ENCODE measurements around the gene GRK1.

Gene GRK1

GRCh38 chr13:113763254-113763653 lies 96.2 kb downstream of the GRK1 start:
- no peaks in the 10 kb centered on the region for H3K9me3 ChIP-seq (ENCODE audit: insufficient read depth, low read length)
- H3K27me3 ChIP-seq (ENCODE audit: low read length), result no peaks in the 10 kb centered on the region; the same call in 1 of the 2 replicates
- no peaks in the 10 kb centered on the region for H4K20me1 ChIP-seq (ENCODE audit: low read depth, low read length)
- H3K36me3 ChIP-seq (ENCODE audit: low read length), result no peaks in the 10 kb centered on the region
- H3F3A ChIP-seq (ENCODE audit: insufficient read depth), result no peaks in the 10 kb centered on the region
- TF ChIP-seq CTCF (IDR thresholded peaks at IDR 0.05; ENCODE audit: insufficient read depth, low read length, poor library complexity, severe bottlenecking), result no peak
- TF ChIP-seq EZH2phosphoT487 (conservative IDR thresholded peaks at IDR 0.05; ENCODE audit: low read length), result no peak
- no peak overlapping the region for H3K4me2 ChIP-seq (ENCODE audit: low read depth, low read length, poor library complexity, severe bottlenecking)
- H2AFZ ChIP-seq (ENCODE audit: low read depth, low read length, severe bottlenecking), result no peak overlapping the region
- no peak overlapping the region for H3K9ac ChIP-seq (ENCODE audit: low read length)
- H3K79me2 ChIP-seq (ENCODE audit: insufficient read depth, low read length), result no peaks in the 10 kb centered on the region
- no peaks in the 10 kb centered on the region for H3K9me2 ChIP-seq (replicated peaks; ENCODE audit: insufficient read depth, low read length)
- no peak overlapping the region for H3K27ac ChIP-seq (ENCODE audit: low read depth, low read length)
- no peak overlapping the region for H3K4me3 ChIP-seq (ENCODE audit: insufficient read depth, low read length, poor library complexity, severe bottlenecking)

- Histone ChIP-seq H4K20me1 (ENCODE audit: low read depth, low read length) (no peaks in the 10 kb centered on the region), H3K79me2 (ENCODE audit: insufficient read depth, low read length) (no peaks in the 10 kb centered on the region), H3K36me3 (ENCODE audit: low read length) (no peaks in the 10 kb centered on the region), H3K4me3 (ENCODE audit: insufficient read depth, low read length, poor library complexity, severe bottlenecking) (no peak overlapping the region), H3K9me3 (ENCODE audit: insufficient read depth, low read length) (no peaks in the 10 kb centered on the region), H3K9me2 (replicated peaks; ENCODE audit: insufficient read depth, low read length) (no peaks in the 10 kb centered on the region), H3K27me3 (ENCODE audit: low read length) (no peaks in the 10 kb centered on the region; the same call in 1 of the 2 replicates), H3K4me2 (ENCODE audit: low read depth, low read length, poor library complexity, severe bottlenecking) (no peak overlapping the region), H2AFZ (ENCODE audit: low read depth, low read length, severe bottlenecking) (no peak overlapping the region), H3F3A (ENCODE audit: insufficient read depth) (no peaks in the 10 kb centered on the region), H3K9ac (ENCODE audit: low read length) (no peak overlapping the region), H3K27ac (ENCODE audit: low read depth, low read length) (no peak overlapping the region)
- TF ChIP-seq EZH2phosphoT487 (conservative IDR thresholded peaks at IDR 0.05; ENCODE audit: low read length) (no peak), CTCF (IDR thresholded peaks at IDR 0.05; ENCODE audit: insufficient read depth, low read length, poor library complexity, severe bottlenecking) (no peak)
Observed at GRCh38 chr13:113763961-113764792, 97.2 kb downstream of the GRK1 start.

GRCh38 chr13:113764793-113765563 lies 98.0 kb downstream of the GRK1 start:
- H3K4me3 ChIP-seq (ENCODE audit: insufficient read depth, low read length, poor library complexity, severe bottlenecking), result no peak overlapping the region
- no peaks in the 10 kb centered on the region for H3K36me3 ChIP-seq (ENCODE audit: low read length)
- H3K9ac ChIP-seq (ENCODE audit: low read length), result no peak overlapping the region
- H2AFZ ChIP-seq (ENCODE audit: low read depth, low read length, severe bottlenecking), result no peak overlapping the region
- no peaks in the 10 kb centered on the region for H3K9me3 ChIP-seq (ENCODE audit: insufficient read depth, low read length)
- no peaks in the 10 kb centered on the region for H3K9me2 ChIP-seq (replicated peaks; ENCODE audit: insufficient read depth, low read length)
- H3K27ac ChIP-seq (ENCODE audit: low read depth, low read length), result no peak overlapping the region
- no peaks in the 10 kb centered on the region for H4K20me1 ChIP-seq (ENCODE audit: low read depth, low read length)
- no peak overlapping the region for H3K4me2 ChIP-seq (ENCODE audit: low read depth, low read length, poor library complexity, severe bottlenecking)
- H3K27me3 ChIP-seq (ENCODE audit: low read length), result no peaks in the 10 kb centered on the region
- H3F3A ChIP-seq (ENCODE audit: insufficient read depth), result no peaks in the 10 kb centered on the region
- no peaks in the 10 kb centered on the region for H3K79me2 ChIP-seq (ENCODE audit: insufficient read depth, low read length)
- TF ChIP-seq CTCF (IDR thresholded peaks at IDR 0.05; ENCODE audit: insufficient read depth, low read length, poor library complexity, severe bottlenecking) (no peak), EZH2phosphoT487 (conservative IDR thresholded peaks at IDR 0.05; ENCODE audit: low read length) (no peak)

Data from SU-DHL-6 (cell line).